HG02610 (cell line): ENCODE data around the gene WDR3.

Experiments
- ATAC-seq: cut with Tn5 transposase; IDR thresholded peaks from one replicate; pipeline ENCODE4 v1.9.1; 2021; ENCODE audit warnings: mild to moderate bottlenecking, moderate library complexity; ENCODE audit not compliant: unreplicated experiment

WDR3 gene

DNA sequence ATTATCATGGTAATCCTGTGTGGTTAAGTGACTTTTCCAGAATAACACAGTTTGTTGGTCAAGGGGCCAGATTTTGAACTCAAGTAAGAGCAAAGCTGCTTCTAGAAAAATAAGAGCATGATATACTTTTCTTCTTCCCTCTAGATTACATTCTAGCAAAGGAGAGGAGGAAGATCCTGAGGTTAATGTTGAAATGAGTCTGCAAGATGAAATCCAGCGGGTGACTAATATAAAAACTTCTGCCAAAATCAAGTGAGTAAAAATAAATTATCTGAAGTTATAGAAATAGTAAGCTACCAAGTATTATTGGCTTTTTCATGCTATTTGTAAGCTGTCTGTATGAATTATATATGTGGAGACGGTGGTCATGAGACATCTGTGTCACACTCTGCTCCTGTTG lies 12.8 kb downstream of the WDR3 start:
- no peak for ATAC-seq

DNA sequence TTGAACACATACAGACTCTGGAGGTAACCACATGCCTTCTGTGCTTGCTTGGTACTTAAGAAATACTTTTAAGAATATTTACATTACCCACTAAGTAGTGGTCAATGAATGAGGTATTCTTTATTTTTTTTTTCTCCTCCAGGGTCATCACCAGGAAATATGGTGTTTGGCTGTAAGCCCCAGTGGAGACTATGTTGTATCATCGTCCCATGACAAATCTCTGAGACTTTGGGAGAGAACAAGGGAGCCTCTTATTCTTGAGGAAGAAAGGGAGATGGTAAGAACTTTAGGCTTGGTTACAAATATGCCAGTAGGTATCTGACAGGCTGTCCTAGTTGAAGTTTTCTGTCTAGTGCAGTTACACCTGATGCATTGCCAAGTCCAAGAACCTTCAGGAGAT lies 22.8 kb downstream of the WDR3 start:
- ATAC-seq = no peak

DNA sequence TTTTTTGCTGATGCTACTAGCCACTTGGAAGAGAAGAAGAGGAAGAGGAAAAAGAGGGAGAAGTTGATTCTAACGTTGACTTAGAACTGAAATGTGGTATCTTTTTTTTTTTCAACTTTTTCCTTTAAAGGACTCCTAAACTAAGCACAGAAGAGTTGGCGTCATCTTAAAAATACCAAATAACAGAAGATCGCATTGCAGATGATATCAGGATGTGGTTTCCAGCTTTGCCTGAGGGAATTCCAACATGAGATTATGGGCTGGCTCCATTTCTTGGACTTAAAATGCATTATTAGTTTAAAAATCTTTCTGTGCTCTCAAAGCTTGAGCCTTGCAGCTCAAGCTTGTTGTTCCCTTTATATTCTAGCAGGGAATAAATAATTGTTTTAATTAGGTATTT lies 29.8 kb downstream of the WDR3 start:
- ATAC-seq = no peak

DNA sequence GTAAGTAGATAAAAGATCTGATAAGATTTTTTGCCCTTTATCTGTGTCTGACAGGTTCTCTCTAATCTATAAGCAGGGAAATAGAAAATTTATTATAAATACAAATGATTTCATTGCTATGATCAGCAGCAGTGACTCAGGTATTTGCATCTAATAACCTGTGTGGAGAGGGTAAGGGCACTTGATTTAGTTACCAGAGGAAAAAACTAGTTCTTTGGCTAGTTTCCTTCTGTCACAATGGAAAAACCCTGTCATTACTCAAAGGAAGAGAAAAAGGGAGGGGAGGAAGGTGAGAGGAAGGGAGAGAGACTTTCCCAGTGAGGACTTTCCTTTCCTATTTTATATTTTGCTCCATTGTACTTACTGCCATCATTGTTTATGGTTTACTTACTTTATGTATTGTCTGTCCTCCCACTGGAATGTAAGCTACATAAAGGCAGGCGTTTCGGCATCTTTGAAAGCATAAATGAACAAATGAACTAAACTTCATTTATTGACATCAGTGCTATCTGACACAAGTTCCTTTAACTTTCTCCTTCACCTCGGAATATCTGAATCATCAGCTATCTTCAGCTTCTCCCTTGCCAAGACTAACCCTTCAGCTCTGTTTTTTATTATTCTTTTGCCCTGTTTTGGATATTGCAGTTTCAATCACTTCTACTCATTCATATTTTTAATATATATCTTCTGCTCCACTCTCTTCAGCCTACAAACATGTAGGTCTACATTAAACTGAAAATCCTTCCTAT lies 34.9 kb downstream of the WDR3 start:
- ATAC-seq = no peak

DNA sequence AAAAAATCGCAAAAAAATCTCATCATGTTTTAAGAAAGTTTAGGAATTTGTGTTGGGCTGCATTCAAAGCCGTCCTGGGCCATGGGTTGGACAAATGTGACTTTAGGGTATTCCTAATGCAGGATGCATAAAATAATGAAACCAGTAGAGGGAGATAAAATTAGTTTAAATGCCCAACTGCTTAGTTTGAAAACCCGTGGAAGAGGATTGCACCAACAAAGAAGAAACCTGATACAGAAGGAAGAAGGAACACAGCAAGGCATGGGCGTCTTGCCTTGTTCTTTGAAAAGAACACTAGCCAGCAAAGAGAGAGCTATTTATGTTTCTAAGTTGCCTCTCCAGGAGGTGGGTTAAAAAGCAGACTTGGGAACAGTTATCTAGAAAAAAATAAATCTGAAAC lies 37.9 kb downstream of the WDR3 start:
- ATAC-seq = no peak

DNA sequence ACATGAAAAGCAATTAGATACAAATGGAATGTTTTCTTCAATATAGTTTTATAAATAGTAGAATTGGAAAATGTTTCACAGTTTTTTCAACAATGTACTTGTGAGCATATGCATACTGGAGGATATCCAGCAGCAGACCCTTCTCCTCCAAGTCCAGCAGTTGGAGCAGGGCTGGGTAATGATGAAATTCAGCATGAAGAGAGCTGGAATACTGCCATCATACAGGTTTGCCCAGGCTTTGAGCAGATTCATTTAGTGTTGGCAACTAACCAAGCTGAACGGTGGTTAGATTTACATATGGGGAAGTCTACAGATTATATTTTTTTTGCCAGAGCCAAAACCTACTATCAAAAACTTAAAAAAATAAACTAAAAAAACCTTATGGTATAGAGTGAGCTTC lies 38.3 kb downstream of the WDR3 start:
- peak; percentile 40 for ATAC-seq

DNA sequence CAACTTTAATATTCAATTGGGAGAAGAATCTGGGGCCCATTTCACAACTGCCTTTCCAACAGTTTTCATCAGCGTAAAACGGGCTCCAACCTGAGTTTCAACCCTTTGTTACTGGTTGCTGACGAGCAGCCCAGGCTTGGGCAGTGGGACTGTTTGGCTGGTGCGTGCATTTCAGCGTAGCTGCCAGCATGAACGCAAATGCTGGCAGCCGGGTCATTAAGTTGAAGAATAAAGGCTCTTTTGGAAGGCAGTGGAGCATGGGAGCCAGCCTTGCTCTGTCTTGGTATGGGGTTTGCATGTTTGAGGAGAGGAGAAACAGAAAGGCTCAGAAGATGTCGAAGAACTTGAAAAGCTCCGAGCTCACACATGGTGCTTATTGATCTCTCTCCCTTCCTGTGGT lies 40.7 kb downstream of the WDR3 start:
- no peak for ATAC-seq

DNA sequence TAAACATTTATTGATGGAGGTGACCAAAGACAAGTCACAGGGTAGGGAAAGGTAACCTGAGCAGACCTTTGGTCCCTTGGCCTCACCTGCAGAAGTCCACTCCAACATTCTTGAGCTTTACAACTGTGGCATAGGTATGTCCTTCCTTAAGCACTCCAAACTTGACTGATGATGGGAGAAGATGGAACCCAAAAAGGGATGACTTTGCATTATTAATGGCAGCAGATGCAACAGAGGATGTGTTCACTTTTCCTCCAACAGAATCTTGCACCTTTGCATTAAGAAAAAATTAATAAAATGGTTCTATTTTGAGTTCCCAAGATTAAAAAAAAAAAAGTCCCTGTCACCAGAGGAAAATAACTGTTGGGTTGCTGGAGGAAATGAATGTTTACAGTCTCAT lies 42.2 kb downstream of the WDR3 start:
- no peak for ATAC-seq

DNA sequence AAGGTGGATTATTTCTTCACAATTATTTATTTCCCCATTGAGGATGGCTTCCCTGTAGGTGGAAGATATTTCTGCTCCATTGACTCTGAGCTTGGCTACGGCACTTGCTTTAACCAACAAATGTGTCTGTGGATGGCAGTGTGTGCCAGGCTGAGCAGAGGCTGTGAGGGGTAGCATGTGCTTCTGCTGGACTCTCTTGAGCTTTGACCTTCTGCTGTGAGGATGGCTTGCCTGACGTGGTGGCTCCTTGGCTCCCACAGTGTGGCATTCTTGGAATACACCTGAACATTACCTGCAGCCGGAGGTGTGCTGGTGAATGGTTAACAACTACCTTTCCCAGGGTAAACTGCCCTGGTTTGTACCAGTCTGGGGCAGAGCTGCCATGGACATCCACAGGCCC lies 46.8 kb downstream of the WDR3 start:
- no peak for ATAC-seq

DNA sequence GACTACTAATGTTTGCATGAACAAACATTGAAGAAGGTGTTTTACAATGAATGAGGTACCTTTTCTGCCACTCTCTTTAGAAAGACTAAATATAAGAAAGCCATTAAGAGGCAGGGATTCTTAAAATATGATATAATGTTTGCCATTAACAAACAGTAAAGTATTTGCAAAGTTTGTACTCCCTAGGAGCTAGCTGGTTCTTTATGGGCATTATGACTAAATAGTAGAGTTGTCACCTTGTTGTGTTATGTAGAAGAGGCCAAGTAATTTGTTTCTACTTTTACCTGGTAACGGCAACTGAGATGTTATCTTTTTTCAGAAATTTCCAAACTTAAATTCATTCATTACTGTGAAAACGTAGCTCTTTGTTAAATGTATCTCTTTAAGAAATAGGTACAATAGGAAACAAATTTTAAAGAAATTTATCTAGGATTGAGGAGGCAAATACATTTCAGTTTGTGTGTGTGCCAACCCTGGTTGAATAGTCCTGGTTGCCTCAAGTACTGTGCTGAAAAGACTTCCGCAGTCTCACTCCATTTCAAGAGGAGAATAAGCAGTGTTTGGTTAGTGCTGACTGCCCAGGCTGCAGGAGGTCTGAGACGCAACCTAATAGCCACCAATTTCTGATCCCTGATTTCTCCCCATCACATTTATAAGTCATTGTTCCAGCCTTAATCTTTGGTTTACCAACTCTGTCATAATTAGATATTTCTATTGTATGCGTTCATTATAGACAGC lies 52.1 kb downstream of the WDR3 start:
- no peak for ATAC-seq

DNA sequence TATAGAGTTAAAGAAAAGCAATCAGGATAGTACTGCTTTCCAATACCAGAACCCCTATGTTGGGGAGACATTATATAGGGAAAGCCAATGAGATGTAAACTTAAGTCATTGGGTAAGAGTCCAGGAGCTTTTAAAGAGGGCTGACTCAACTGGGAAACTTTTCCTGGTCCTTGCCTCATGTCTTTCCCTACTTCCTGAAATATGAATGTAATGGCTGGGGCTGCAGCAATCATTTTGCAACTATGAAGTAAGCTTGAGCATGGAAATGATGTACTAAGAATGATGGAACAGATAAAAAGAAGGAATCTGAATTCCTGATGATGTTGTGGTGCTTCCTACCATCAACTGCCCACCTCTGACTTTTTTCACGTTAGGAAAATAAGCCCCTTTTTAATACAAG lies 55.7 kb downstream of the WDR3 start:
- ATAC-seq = no peak

DNA sequence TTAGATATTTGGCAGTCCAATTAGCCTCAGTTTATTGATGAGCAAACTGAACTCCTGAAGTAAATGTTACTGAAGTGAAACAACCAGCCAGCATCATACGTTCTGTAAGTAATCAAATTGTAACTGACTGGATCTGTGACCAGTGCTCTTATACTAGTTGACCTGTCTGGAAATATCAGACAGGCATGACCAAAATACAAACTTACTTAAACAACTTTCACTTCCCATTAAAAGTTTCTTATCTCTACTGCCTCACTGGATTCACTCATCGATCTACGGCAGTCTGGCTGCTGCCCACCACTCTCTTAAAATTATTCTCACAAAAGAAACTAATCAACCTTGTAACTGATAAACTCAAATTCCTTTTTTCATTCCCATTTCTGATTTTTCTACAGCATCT lies 56.4 kb downstream of the WDR3 start:
- ATAC-seq = peak; percentile 68

DNA sequence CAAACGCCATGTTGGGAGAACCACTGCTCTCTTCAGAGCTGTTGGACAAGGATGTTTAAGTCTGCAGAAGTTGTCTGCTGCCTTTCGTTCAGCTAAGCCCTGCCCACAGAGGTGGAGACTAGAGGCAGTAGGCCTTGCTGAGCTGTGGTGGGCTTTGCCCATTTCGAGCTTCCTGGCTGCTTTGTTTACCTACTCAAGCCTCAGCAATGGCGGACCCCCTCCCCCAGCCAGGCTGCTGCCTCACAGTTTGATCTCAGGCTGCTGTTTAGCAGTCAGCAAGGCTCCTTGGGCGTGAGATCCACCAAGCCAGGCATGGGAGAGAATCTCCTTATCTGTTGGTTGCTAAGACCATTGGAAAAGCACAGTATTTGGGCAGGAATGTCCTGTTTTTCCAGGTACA lies 74.8 kb downstream of the WDR3 start:
- ATAC-seq = no peak

DNA sequence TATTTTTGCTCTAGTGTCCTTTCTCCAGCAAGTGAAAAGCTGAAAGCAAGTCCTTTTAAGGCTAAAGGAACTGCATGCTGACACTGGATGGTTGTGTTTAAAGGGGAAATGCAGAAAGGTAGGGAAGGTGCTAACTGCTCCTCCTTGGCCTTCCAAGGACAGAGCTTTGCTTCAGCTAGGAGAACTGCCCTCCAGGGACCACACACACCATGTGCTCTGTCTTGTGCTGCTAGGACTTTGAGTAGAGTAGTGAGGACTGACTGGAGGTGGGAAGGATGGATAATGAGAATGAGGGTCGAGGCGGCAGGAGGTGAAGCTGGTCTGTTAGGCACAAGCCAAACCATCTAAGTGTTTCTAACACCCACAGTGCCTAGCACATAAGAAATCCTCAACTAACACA lies 77.9 kb downstream of the WDR3 start:
- no peak for ATAC-seq

DNA sequence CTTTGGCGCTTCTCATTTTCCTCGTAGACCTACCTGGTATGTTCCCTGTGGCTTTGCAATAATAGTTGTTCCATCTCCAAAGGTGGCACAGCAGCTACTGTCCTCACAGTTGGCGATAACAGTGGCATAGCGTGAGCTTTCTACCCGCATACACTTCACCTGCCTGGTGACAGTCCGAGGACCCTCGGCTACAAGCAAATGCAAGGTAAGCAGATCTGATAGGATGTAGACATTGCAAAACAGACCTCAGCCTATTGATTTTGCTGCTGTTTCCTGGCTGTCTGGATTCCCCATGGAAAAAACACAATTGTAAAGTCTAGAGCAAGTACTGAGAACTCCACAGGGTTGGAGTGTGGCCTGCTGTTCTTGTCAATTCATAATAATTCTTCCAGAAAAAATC lies 78.5 kb downstream of the WDR3 start:
- no peak for ATAC-seq

DNA sequence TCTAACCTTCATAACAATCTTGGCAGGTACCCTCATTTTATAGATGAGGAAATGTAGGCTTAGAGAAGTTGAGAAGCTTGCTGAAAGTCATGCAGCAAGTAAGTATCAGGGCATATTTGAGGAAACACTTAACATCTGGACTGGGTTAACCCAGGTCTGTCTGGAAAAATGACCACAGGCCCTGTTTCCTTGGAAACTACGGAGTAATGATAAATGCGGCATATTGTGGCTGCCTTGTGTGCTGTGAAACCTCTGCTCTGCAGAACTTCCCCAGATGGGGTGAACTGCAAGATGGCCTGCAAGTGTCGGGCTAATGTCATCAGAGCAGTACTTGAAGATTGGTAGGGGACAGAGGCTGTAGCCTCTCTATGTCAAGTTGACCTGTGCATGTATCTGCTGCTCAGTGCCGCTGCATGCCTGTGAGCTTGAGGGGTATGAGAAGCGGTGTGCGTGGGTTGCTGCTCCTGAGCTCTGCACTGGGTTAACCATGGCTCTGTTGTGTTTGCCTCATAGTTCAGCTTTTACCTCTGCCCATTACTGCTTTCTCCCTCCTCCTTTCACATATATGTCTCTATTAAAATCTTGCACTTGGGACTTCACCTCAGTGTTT lies 83.1 kb downstream of the WDR3 start:
- ATAC-seq = no peak

DNA sequence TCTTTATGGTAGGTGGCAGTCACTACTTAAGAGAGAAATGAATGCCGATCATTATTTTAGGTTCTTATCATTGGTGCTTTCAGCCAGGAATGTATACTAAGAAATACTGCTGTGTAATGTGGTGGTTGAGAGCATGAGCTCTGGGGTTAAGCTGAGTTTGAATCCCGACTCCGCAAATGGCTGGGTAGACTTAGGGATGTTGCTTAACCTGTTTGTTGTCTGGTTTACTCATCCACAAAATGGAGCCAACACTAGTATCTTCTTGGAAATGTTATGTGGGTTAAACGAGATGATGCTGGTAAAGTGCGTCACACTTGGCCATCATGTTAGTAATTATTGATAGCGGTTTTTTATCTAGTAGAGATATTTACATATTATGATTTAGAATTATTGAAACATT lies 83.8 kb downstream of the WDR3 start:
- ATAC-seq = no peak

DNA sequence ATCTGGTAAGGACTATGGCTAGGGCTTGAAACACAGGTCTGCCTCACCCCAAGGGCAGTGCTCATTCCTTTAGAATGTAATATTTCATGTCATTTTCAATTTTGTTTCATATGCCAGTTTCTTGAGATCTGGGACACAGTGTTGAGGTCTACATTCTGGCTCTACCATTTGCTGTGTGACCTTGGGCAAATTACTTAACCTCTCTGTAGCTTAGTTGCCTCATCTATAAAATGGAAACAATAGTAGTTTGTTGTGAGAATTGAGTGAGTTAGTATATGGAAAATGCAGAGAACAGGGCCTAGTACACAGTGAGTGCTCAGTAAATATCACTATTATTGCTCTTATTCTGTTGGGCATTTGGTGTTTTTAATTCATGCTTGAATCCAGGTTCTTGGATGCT lies 84.4 kb downstream of the WDR3 start:
- no peak for ATAC-seq
